Peyer's patch (tissue), 4 donors: ENCODE data around the gene DAAM1. TPM values are rescaled to one million over a fixed set of nuclear protein-coding genes. Genes with fewer than 3 reads are reported as not detected.

Source experiments
- DNase-seq, 3 donors: peaks; one replicate each; pipeline ENCODE4 v3.0.0-alpha.2; 2017 to 2019
- H3K27ac ChIP-seq, 4 donors: fragments of 200-600 bp; sonication (generic); one replicate each; pipeline ENCODE4 v1.5.1; 2016 to 2019
- H3K27me3 ChIP-seq, 2 donors: fragments of 200-600 bp; sonication (generic); one replicate each; pipeline ENCODE4 v1.5.1; 2019
- H3K36me3 ChIP-seq, 3 donors: fragments of 200-600 bp; sonication (generic); one replicate each; pipeline ENCODE4 v1.5.1; 2016 to 2019
- H3K4me1 ChIP-seq, 4 donors: fragments of 200-600 bp; sonication (generic); one replicate each; pipeline ENCODE4 v1.5.1; 2016 to 2019
- H3K4me3 ChIP-seq, 4 donors: fragments of 200-600 bp; sonication (generic); 1 replicate in 3 of 4; 2 replicates in 1 of 4; pipeline ENCODE4 v1.5.1; 2016 to 2019; ENCODE audit warnings: mild to moderate bottlenecking in 1 of 4
- H3K9me3 ChIP-seq, 4 donors: fragments of 200-600 bp; sonication (generic); one replicate each; pipeline ENCODE4 v1.5.1; 2016 to 2019; ENCODE audit warnings: mild to moderate bottlenecking in 1 of 4
- CTCF ChIP-seq, 6 experiments: fragments of 450-650 bp in 4 of 6; fragments of 200-600 bp in 2 of 6; sonication (generic) in 1 of 6; IDR thresholded peaks; one replicate each; pipeline ENCODE4 v1.5.1; 2017 to 2019; ENCODE audit warnings: antibody characterized with exemption in 6 of 6, mild to moderate bottlenecking in 3 of 6, moderate library complexity in 1 of 6
- POLR2A ChIP-seq, 2 donors: fragments of 450-650 bp; IDR thresholded peaks; one replicate each; pipeline ENCODE4 v1.5.1; 2017; ENCODE audit warnings: antibody characterized with exemption in 2 of 2, mild to moderate bottlenecking in 2 of 2, moderate library complexity in 2 of 2
- total RNA-seq, 4 donors: library from RNA; depleted of rRNA; stranded (reverse); fragments of >200 nt; gene quantifications; one replicate each; pipeline ENCODE4 v1.1.0, GENCODE V29; 2016

DAAM1 gene
- total RNA-seq, 4 donors from 2014 or later = 17.7 to 110 (median 61.7) TPM

GRCh38 chr14:59195912-59196311, 7.4 kb downstream of the DAAM1 start:
- Histone ChIP-seq H3K4me3 (no peak overlapping the region), H3K27me3 (no peaks in the 10 kb centered on the region), H3K36me3 (no peaks in the 10 kb centered on the region), H3K9me3 (no peaks in the 10 kb centered on the region), H3K27ac (no peak overlapping the region), H3K4me1 (peaks cover 0 to under 1% (median 0%) of the 10 kb centered on the region in 4 donors)
- no peak for DNase-seq
- TF ChIP-seq POLR2A (IDR thresholded peaks at IDR 0.05) = no peak
- no peak for TF ChIP-seq CTCF (IDR thresholded peaks at IDR 0.05)

- TF ChIP-seq CTCF (IDR thresholded peaks at IDR 0.05) = no peak
- no peak for TF ChIP-seq POLR2A (IDR thresholded peaks at IDR 0.05)
- H3K27ac ChIP-seq = no peak overlapping the region
- H3K4me3 ChIP-seq = no peak overlapping the region
- no peaks in the 10 kb centered on the region for H3K4me1 ChIP-seq
- H3K9me3 ChIP-seq = no peaks in the 10 kb centered on the region
- no peak for DNase-seq
- H3K27me3 ChIP-seq = no peaks in the 10 kb centered on the region
- no peaks in the 10 kb centered on the region for H3K36me3 ChIP-seq
Observed at GRCh38 chr14:59197695-59198262, 9.3 kb downstream of the DAAM1 start.

GRCh38 chr14:59199205-59199604, 10.7 kb downstream of the DAAM1 start:
- Histone ChIP-seq H3K36me3 (no peaks in the 10 kb centered on the region), H3K9me3 (no peaks in the 10 kb centered on the region), H3K4me1 (no peaks in the 10 kb centered on the region), H3K4me3 (no peak overlapping the region), H3K27ac (no peak overlapping the region), H3K27me3 (no peaks in the 10 kb centered on the region)
- no peak for TF ChIP-seq CTCF (IDR thresholded peaks at IDR 0.05)
- no peak for TF ChIP-seq POLR2A (IDR thresholded peaks at IDR 0.05)
- DNase-seq = no peak

GRCh38 chr14:59199614-59200013, 11.1 kb downstream of the DAAM1 start:
- H3K27ac ChIP-seq = no peak overlapping the region
- H3K36me3 ChIP-seq = no peaks in the 10 kb centered on the region
- no peak for DNase-seq
- TF ChIP-seq POLR2A (IDR thresholded peaks at IDR 0.05) = no peak
- no peak for TF ChIP-seq CTCF (IDR thresholded peaks at IDR 0.05)
- no peak overlapping the region for H3K4me3 ChIP-seq
- H3K27me3 ChIP-seq = no peaks in the 10 kb centered on the region
- no peaks in the 10 kb centered on the region for H3K9me3 ChIP-seq
- H3K4me1 ChIP-seq = no peaks in the 10 kb centered on the region

- H3K4me3 ChIP-seq = no peak overlapping the region
- no peaks in the 10 kb centered on the region for H3K36me3 ChIP-seq
- H3K9me3 ChIP-seq = no peaks in the 10 kb centered on the region
- H3K27me3 ChIP-seq = no peaks in the 10 kb centered on the region
- no peak overlapping the region for H3K27ac ChIP-seq
- DNase-seq = no peak
- no peaks in the 10 kb centered on the region for H3K4me1 ChIP-seq
- TF ChIP-seq CTCF (IDR thresholded peaks at IDR 0.05) (no peak), POLR2A (IDR thresholded peaks at IDR 0.05) (no peak)
Observed at GRCh38 chr14:59200195-59200594, 11.7 kb downstream of the DAAM1 start.

GRCh38 chr14:59202031-59202430, 13.6 kb downstream of the DAAM1 start:
- Histone ChIP-seq H3K27me3 (no peaks in the 10 kb centered on the region), H3K9me3 (no peaks in the 10 kb centered on the region), H3K27ac (no peak overlapping the region), H3K4me1 (no peaks in the 10 kb centered on the region), H3K4me3 (no peak overlapping the region), H3K36me3 (no peaks in the 10 kb centered on the region)
- DNase-seq = no peak
- TF ChIP-seq CTCF (IDR thresholded peaks at IDR 0.05) = no peak
- no peak for TF ChIP-seq POLR2A (IDR thresholded peaks at IDR 0.05)
